Epidermal melanocyte (primary cell): Measurements from ENCODE around the gene NUP93.

Experiments used
- DNase-seq: peaks from one replicate; pipeline ENCODE4 v3.0.0; 2011; ENCODE audit warnings: low spot score; ENCODE audit not compliant: insufficient read length

The NUP93 gene

GRCh38 chr16:56888806-56889205 lies 158.9 kb downstream of the NUP93 start:
- no peak for DNase-seq

- DNase-seq, result no peak
Measured at GRCh38 chr16:56889206-56889605, 159.3 kb downstream of the NUP93 start.

- no peak for DNase-seq
Measured at GRCh38 chr16:56891685-56892084, 161.8 kb downstream of the NUP93 start.

GRCh38 chr16:56892705-56893104 lies 162.8 kb downstream of the NUP93 start:
- no peak for DNase-seq

- DNase-seq, result no peak
Measured at GRCh38 chr16:56894331-56894917, 164.5 kb downstream of the NUP93 start.

GRCh38 chr16:56895813-56896212 lies 165.9 kb downstream of the NUP93 start:
- no peak for DNase-seq

- DNase-seq, result no peak
Measured at GRCh38 chr16:56896244-56896643, 166.3 kb downstream of the NUP93 start.

- DNase-seq, result no peak
Measured at GRCh38 chr16:56897026-56897799, 167.3 kb downstream of the NUP93 start.

- DNase-seq, result no peak
Measured at GRCh38 chr16:56898847-56899246, 168.9 kb downstream of the NUP93 start.
